ENCODE measurements around the gene SEMA3D.
A peak's percentile ranks its signal among the peaks of the same experiment; 100 is the strongest.
"Not testable (repeated sequence)": the region's sequence is repeated elsewhere in the genome, so short reads cannot be mapped to it uniquely, and the experiment has no call there.

Gene SEMA3D

GRCh38 chr7:85023066-85023712 is 163.7 kb downstream of the SEMA3D start:
- peak; percentile 98 for FAIRE-seq

- FAIRE-seq: peak; percentile 43
Measured at GRCh38 chr7:85022064-85022697, 164.7 kb downstream of the SEMA3D start.

- FAIRE-seq: peak; percentile 69
Measured at GRCh38 chr7:85021101-85021704, 165.7 kb downstream of the SEMA3D start.

- FAIRE-seq: no peak
Measured at GRCh38 chr7:85019778-85020177, 167.1 kb downstream of the SEMA3D start.

GRCh38 chr7:85019176-85019575 is 167.7 kb downstream of the SEMA3D start:
- peak; percentile 62 for FAIRE-seq

- FAIRE-seq: no peak
Measured at GRCh38 chr7:85018498-85018897, 168.4 kb downstream of the SEMA3D start.

- no peak for FAIRE-seq
Measured at GRCh38 chr7:85016286-85016685, 170.6 kb downstream of the SEMA3D start.

GRCh38 chr7:85014936-85015660 is 171.8 kb downstream of the SEMA3D start:
- FAIRE-seq: no peak

- no peak for FAIRE-seq
Measured at GRCh38 chr7:85011127-85011526, 175.7 kb downstream of the SEMA3D start.

GRCh38 chr7:85010306-85010705 is 176.6 kb downstream of the SEMA3D start:
- FAIRE-seq: no peak

- no peak for FAIRE-seq
Measured at GRCh38 chr7:85006754-85007153, 180.1 kb downstream of the SEMA3D start.

- FAIRE-seq: no peak
Measured at GRCh38 chr7:85004402-85004801, 182.5 kb downstream of the SEMA3D start.

- FAIRE-seq: no peak
Measured at GRCh38 chr7:85001495-85002345, 185.1 kb downstream of the SEMA3D start.

GRCh38 chr7:85000735-85001350 is 186.0 kb downstream of the SEMA3D start:
- no peak for FAIRE-seq

- FAIRE-seq: no peak
Measured at GRCh38 chr7:84999450-84999849, 187.4 kb downstream of the SEMA3D start.

- no peak for FAIRE-seq
Measured at GRCh38 chr7:84998665-84999064, 188.2 kb downstream of the SEMA3D start.

GRCh38 chr7:84997626-84998025 is 189.2 kb downstream of the SEMA3D start:
- no peak for FAIRE-seq

GRCh38 chr7:84992954-84993353 is 193.9 kb downstream of the SEMA3D start:
- not testable (repeated sequence) for FAIRE-seq

GRCh38 chr7:84985073-84985784 is 201.6 kb downstream of the SEMA3D start:
- FAIRE-seq: no peak

GRCh38 chr7:84982199-84982598 is 204.7 kb downstream of the SEMA3D start:
- no peak for FAIRE-seq
